HG03175 (cell line): ENCODE measurements around the gene NTNG1.
"Not testable (repeated sequence)": the region's sequence is repeated elsewhere in the genome, so short reads cannot be mapped to it uniquely, and the experiment has no call there.

ENCODE experiments used
- ATAC-seq: cut with Tn5 transposase; IDR thresholded peaks from one replicate; pipeline ENCODE4 v1.9.1; 2021; ENCODE audit warnings: mild to moderate bottlenecking, moderate library complexity; ENCODE audit not compliant: unreplicated experiment

The NTNG1 gene

DNA sequence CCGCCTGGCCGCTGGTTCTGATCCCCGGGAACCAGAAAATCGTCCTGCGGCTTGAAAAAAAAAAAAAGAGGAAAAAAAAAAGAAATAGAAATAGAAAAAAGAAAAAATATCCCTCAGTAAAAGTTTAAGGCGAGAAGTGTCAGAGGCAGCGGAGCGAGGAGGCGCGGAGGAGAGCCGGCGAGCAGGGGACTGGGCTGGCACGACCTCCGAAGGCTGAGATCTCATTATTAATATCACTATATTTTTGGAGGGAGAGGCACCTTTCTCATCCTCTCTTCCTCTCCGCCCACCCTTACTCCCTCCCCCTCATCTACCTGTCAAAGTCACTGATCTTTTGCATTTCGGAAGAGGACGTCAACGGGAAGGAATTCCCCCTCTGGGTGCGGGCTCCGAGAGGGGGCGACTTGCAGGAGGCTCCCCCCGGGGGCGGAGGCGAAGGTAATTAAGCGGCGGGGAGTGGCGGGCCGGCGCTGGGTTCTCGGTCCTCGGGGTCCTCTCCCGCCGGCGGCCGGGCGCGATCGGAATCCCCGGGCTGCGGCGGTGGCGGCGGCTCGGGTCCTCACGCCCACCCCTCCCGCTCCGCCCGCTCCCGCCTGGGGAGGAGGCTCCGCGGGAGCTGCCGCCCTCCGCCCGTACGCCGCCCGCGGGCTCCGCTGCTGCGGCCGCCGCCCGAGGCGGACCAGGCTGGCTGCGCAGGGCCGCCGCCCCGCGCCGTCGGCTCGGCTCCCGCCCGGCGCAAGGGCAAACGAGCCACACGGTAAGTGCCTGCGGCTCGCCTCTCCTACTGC lies at the start of gene NTNG1:
TSS of gene NTNG1 (plus strand) at position 337 of the 788 bp plus-strand sequence.
- ATAC-seq = peak; percentile 54

GRCh38 chr1:107091418-107091817 lies 49.4 kb upstream of the NTNG1 start:
- ATAC-seq = no peak

DNA sequence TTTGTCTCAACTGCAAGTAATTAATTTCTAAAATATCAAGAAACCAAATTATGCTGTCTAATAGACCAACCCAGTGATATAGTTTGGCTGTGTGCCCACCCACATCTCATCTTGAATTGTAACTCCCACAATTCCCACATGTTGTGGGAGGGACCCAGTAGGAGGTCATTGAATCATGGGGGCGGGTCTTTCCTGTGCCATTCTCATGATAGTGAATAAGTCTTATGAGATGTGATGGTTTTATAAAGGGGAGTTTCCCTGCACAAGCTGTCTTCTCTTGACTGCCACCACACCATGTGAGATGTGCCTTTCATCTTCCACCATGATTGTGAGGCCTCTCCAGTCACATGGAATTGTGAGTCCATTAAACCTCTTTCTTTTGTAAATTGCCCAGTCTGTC lies 47.4 kb upstream of the NTNG1 start:
- ATAC-seq = not testable (repeated sequence)

DNA sequence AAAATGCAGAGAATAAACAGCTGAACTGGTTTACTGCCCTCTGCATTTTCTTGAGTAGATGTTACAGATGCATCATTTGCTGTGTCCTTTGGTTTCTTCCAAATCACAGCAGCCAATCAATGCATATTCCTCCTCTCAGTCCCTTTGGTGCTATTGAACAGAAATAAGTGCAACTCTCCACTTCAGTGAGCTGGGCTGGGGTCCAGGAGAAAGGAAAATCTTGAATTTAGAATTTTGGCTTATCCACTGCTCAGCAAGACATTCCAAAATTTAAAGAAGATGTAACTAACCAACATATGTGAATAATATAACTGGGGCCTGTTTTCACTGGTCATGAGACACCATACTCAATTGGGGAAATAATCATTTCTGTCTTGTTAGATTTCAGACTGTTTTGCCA lies 45.2 kb upstream of the NTNG1 start:
- no peak for ATAC-seq

DNA sequence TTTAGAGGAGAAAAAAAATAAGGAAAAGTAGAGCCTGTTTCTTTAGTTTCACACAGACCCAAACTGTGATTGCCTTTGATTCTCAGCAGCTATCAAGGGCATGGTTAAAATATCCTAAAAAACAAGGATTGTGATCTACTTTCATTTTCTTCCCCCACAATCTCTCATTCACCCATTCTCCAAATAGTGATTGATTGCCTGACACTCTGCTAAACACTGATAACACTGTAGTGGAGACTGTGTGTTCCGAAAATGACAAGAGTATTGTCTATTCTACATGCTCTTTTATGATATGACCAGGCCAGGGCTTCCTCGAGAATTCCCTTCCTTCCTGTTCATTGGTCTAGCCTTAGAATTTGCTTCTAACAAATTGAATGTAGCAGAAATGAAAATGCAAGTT lies 44.1 kb upstream of the NTNG1 start:
- ATAC-seq = no peak

GRCh38 chr1:107098961-107099360 lies 41.9 kb upstream of the NTNG1 start:
- ATAC-seq = no peak

DNA sequence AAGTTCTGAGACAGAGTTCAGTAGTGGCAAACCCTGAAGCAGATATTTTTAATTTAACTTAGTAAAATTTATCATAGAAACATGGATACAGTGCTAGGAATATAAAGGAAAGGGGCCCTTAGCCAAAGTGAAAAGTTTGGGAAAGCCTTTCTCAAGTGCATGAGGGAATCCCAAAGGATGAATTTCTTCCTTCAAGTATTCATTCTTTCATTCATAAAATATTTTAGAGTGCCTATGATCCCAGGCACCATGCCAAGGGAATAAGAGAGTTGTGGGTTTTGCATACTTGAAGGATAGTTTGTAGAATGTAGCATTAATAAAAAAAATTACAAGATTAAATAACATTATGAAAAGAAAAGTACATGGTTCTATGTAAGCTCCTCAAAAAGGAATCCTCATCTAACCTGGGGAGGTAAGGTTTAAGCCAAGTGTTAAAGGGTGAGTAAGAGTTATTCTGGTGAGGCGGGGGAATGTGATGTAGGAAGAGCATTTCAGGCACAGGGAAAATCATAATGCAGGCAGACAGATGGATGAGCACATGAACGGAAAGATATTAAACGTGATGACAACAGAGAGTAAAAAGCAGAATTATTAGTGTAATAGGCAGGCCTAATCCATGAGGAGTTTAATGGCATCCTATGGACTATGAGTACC lies 40.4 kb upstream of the NTNG1 start:
- no peak for ATAC-seq

DNA sequence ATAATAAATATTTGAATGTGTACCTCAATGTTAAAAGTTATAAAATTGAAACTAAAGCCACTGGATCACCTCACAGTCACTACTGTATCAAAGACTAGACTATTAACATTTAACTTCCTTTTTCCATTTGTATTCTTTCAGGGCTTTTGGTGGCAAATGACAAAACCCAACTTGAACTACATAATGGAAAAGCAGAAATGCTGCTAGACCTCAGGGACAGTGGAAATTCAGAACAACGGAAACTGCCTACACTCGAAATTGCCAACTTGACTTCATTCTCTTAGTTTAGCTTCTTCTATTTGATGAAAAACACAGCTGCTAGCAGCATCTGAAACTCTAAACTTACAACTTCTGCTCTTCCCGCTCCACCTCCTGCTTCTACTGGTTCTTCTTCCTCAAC lies 34.9 kb upstream of the NTNG1 start:
- no peak for ATAC-seq

DNA sequence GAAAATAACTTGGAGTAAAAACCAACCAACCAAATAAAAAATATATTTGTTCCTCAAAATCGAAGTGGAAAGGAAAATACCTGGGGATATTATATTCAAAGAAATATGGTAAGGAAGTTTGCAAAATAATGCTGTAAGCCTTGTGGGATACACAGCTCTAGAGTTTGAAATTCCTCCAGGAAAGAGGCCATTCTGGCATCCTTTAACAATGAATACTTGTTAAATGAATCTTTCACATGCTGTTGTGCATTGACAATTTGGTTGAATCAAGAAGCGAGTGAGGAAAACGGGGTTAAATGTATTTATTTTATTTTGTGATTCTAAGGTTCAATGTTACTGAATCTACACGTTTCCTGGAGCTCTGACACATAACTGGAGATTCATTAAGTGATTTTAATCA lies 30.5 kb upstream of the NTNG1 start:
- no peak for ATAC-seq

- no peak for ATAC-seq
Measured at GRCh38 chr1:107116306-107116790, 24.5 kb upstream of the NTNG1 start.

GRCh38 chr1:107122225-107122624 lies 18.6 kb upstream of the NTNG1 start:
- ATAC-seq = no peak

- no peak for ATAC-seq
Measured at GRCh38 chr1:107123741-107124140, 17.1 kb upstream of the NTNG1 start.

- no peak for ATAC-seq
Measured at GRCh38 chr1:107124694-107125093, 16.1 kb upstream of the NTNG1 start.

DNA sequence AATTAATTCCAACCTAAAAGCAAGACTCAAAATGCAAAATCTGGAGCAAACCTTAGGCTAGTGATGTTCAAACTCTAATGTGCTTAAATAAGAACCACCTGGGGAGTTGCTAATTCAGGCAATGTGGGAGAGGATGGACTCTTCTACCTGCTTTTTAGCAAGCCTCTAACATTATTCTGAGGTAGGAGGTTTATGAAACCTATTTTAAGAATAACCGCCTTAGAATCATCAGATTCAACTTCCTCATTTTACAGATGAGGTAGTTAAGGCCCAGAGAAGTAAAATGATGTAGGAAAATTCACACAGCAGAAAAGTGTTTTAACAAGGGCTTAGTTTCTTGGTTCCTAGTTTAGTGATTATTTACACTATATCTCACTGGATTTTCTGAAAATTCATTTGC lies 8.6 kb upstream of the NTNG1 start:
- ATAC-seq = no peak

- no peak for ATAC-seq
Measured at GRCh38 chr1:107132780-107133179, 8.1 kb upstream of the NTNG1 start.

DNA sequence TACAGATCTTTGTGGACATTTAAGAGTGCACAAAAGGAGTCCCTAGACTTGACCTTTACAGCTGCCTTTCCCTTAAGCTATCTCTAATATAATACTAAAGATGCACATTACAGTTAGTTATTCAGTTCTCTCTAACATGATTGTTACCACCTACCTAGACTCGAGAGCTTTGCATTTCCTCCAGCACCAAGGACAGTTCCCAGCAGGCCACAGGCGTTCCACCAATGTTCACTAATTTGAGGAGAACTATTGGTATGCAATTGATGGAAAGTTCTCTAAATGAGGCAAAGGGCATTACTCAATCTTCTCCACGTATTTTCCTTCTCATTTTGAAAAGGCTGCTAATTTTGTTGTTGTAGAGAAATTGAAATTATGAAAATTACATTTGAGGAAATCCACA lies 5.4 kb upstream of the NTNG1 start:
- ATAC-seq = no peak

- no peak for ATAC-seq
Measured at GRCh38 chr1:107138166-107138565, 2.7 kb upstream of the NTNG1 start.

- no peak for ATAC-seq
Measured at GRCh38 chr1:107138767-107139445, 1.9 kb upstream of the NTNG1 start.

DNA sequence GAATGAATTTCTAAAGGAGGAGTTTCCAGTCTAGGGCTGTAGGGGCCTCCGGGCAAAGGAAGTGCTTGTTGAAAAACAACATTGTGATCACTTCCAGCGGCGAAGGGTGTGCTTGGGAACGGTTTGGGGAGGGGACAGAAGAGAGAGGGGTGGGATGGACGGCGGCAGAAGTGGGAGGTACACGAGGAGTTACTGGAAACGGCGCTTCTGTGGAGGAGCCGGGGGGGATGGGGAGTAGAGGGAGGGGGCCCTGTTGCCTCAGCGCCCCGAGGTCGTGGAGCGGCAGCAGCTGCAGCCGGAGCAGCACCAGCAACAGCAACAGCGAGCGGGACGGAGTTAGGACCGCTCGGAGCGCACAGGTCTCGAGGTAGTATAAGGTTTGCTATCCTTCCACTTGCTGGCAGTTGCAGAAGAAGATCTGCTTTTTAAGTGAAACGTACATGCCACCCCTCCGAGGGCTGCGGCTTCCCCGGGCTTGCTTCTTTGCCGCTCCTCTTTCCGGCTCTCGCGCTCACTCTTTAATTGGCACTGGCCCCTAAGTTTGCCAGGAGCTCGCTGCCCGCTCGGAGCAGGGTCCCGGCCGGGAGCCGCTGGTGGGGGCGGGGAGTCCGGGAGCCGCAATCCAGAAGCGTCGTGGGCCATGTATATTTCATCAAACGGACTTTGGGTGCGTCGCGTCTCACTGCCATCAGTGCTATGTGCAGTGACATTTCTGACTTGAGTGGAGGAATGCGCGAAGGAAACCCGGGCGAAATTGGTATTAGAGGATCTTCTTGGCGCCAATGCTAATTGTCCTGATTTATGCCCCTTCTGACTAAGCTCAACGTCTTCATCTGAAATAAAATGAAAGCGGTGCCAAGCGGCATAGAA lies 771 bp upstream of the NTNG1 start:
- no peak for ATAC-seq

- peak; percentile 38 for ATAC-seq
Measured at GRCh38 chr1:107141491-107142126, 770 bp downstream of the NTNG1 start.
